ENCODE data around the gene TMEM79.

Gene TMEM79

GRCh38 chr1:156284112-156284511, at the start of gene TMEM79:
Gene TMEM79, plus strand, starts transcription at chr1:156284325. Its CDS starts 902 bp downstream, at chr1:156285227.
- H3K4me3 ChIP-seq = peak within 1 kb of the TSS; percentile 98
- H3K9me3 ChIP-seq = no peaks in the 10 kb centered on the region
- peaks cover 9% of the 10 kb centered on the region for H3K4me1 ChIP-seq
- no peak for DNase-seq (ENCODE audit: low spot score in 2 of 2)
- no peaks in the 10 kb centered on the region for H3K27me3 ChIP-seq (ENCODE audit: low read depth)
- in situ Hi-C loops (cut with MboI; ENCODE audit: low sequenced_read_pairs) = no loop called here
- peaks cover 19% of the 10 kb centered on the region for H3K36me3 ChIP-seq (replicated peaks)

- no peaks in the 10 kb centered on the region for H3K27me3 ChIP-seq (ENCODE audit: low read depth)
- H3K9me3 ChIP-seq = no peaks in the 10 kb centered on the region
- DNase-seq (ENCODE audit: low spot score in 2 of 2) = no peak
- H3K4me3 ChIP-seq = no peak overlapping the region
- peaks cover 58% of the 10 kb centered on the region for H3K36me3 ChIP-seq (replicated peaks)
- in situ Hi-C loops (cut with MboI; ENCODE audit: low sequenced_read_pairs) = no loop called here
- H3K4me1 ChIP-seq = no peaks in the 10 kb centered on the region
Measured at GRCh38 chr1:156236164-156236563, 48.0 kb upstream of the TMEM79 start.

GRCh38 chr1:156238248-156238647, 45.9 kb upstream of the TMEM79 start:
- H3K9me3 ChIP-seq = no peaks in the 10 kb centered on the region
- H3K4me3 ChIP-seq = no peak overlapping the region
- no peak for DNase-seq (ENCODE audit: low spot score in 2 of 2)
- H3K36me3 ChIP-seq (replicated peaks) = peaks cover 57% of the 10 kb centered on the region
- H3K4me1 ChIP-seq = no peaks in the 10 kb centered on the region
- in situ Hi-C loops (cut with MboI; ENCODE audit: low sequenced_read_pairs) = no loop called here
- H3K27me3 ChIP-seq (ENCODE audit: low read depth) = no peaks in the 10 kb centered on the region

- Histone ChIP-seq H3K9me3 (no peaks in the 10 kb centered on the region), H3K4me1 (no peaks in the 10 kb centered on the region), H3K27me3 (ENCODE audit: low read depth) (peaks cover 7% of the 10 kb centered on the region; the same call in 1 of the 2 replicates), H3K36me3 (replicated peaks) (peaks cover 33% of the 10 kb centered on the region), H3K4me3 (no peak overlapping the region)
- peak in 1 of 2 experiments; percentile 0 for DNase-seq (ENCODE audit: low spot score in 2 of 2)
- in situ Hi-C loops (cut with MboI; ENCODE audit: low sequenced_read_pairs) = no loop called here
Measured at GRCh38 chr1:156241311-156241811, 42.8 kb upstream of the TMEM79 start.

GRCh38 chr1:156241926-156242325, 42.2 kb upstream of the TMEM79 start, which contains the start of gene BGLAP:
Gene BGLAP, plus strand, starts transcription at chr1:156242184. Its CDS starts 48 bp downstream, at chr1:156242232.
- Histone ChIP-seq H3K36me3 (replicated peaks) (peaks cover 27% of the 10 kb centered on the region), H3K27me3 (ENCODE audit: low read depth) (peaks cover 7% of the 10 kb centered on the region; the same call in 1 of the 2 replicates), H3K9me3 (no peaks in the 10 kb centered on the region), H3K4me3 (no peak within 1 kb of the TSS), H3K4me1 (no peaks in the 10 kb centered on the region; the same call in 1 of the 2 replicates)
- DNase-seq (ENCODE audit: low spot score in 2 of 2) = no peak
- in situ Hi-C loops (cut with MboI; ENCODE audit: low sequenced_read_pairs) = no loop called here

- in situ Hi-C loops (cut with MboI; ENCODE audit: low sequenced_read_pairs) = no loop called here
- DNase-seq (ENCODE audit: low spot score in 2 of 2) = peak in 1 of 2 experiments; percentile 2
- Histone ChIP-seq H3K4me1 (no peaks in the 10 kb centered on the region; the same call in 1 of the 2 replicates), H3K27me3 (ENCODE audit: low read depth) (peaks cover 7% of the 10 kb centered on the region; the same call in 1 of the 2 replicates), H3K36me3 (replicated peaks) (peaks cover 22% of the 10 kb centered on the region), H3K9me3 (no peaks in the 10 kb centered on the region), H3K4me3 (no peak overlapping the region)
Measured at GRCh38 chr1:156242738-156243137, 41.4 kb upstream of the TMEM79 start.

GRCh38 chr1:156244126-156244525, 40.0 kb upstream of the TMEM79 start:
- Histone ChIP-seq H3K36me3 (replicated peaks) (peaks cover 12% of the 10 kb centered on the region), H3K4me3 (no peak overlapping the region), H3K4me1 (no peaks in the 10 kb centered on the region; the same call in 1 of the 2 replicates), H3K27me3 (ENCODE audit: low read depth) (peaks cover 7% of the 10 kb centered on the region; the same call in 1 of the 2 replicates), H3K9me3 (no peaks in the 10 kb centered on the region)
- in situ Hi-C loops (cut with MboI; ENCODE audit: low sequenced_read_pairs) = no loop called here
- DNase-seq (ENCODE audit: low spot score in 2 of 2) = no peak

GRCh38 chr1:156244712-156245111, 39.4 kb upstream of the TMEM79 start:
- Histone ChIP-seq H3K27me3 (ENCODE audit: low read depth) (peaks cover 7% of the 10 kb centered on the region; the same call in 1 of the 2 replicates), H3K9me3 (no peaks in the 10 kb centered on the region), H3K4me1 (no peaks in the 10 kb centered on the region; the same call in 1 of the 2 replicates), H3K36me3 (replicated peaks) (peaks cover 10% of the 10 kb centered on the region), H3K4me3 (no peak overlapping the region)
- DNase-seq (ENCODE audit: low spot score in 2 of 2) = no peak
- in situ Hi-C loops (cut with MboI; ENCODE audit: low sequenced_read_pairs) = no loop called here

GRCh38 chr1:156245451-156246232, 38.5 kb upstream of the TMEM79 start:
- no peaks in the 10 kb centered on the region for H3K9me3 ChIP-seq
- H3K27me3 ChIP-seq (ENCODE audit: low read depth) = peaks cover 7% of the 10 kb centered on the region; the same call in 1 of the 2 replicates
- H3K4me3 ChIP-seq = no peak overlapping the region
- peaks cover 12% of the 10 kb centered on the region for H3K36me3 ChIP-seq (replicated peaks)
- DNase-seq (ENCODE audit: low spot score in 2 of 2) = no peak
- H3K4me1 ChIP-seq = no peaks in the 10 kb centered on the region; the same call in 1 of the 2 replicates
- in situ Hi-C loops (cut with MboI; ENCODE audit: low sequenced_read_pairs) = no loop called here

- DNase-seq (ENCODE audit: low spot score in 2 of 2) = peak in 1 of 2 experiments; percentile 31
- Histone ChIP-seq H3K4me3 (no peak overlapping the region), H3K9me3 (no peaks in the 10 kb centered on the region), H3K27me3 (ENCODE audit: low read depth) (peaks cover 7% of the 10 kb centered on the region; the same call in 1 of the 2 replicates), H3K4me1 (no peaks in the 10 kb centered on the region; the same call in 1 of the 2 replicates), H3K36me3 (replicated peaks) (peaks cover 18% of the 10 kb centered on the region)
- in situ Hi-C loops (cut with MboI; ENCODE audit: low sequenced_read_pairs) = no loop called here
Measured at GRCh38 chr1:156246241-156246780, 37.8 kb upstream of the TMEM79 start.

GRCh38 chr1:156246781-156247459, 37.2 kb upstream of the TMEM79 start:
- H3K36me3 ChIP-seq (replicated peaks) = peaks cover 24% of the 10 kb centered on the region
- H3K9me3 ChIP-seq = no peaks in the 10 kb centered on the region
- peaks cover 7% of the 10 kb centered on the region; the same call in 1 of the 2 replicates for H3K27me3 ChIP-seq (ENCODE audit: low read depth)
- no peak overlapping the region for H3K4me3 ChIP-seq
- H3K4me1 ChIP-seq = no peaks in the 10 kb centered on the region; the same call in 1 of the 2 replicates
- peak in 1 of 2 experiments; percentile 39 for DNase-seq (ENCODE audit: low spot score in 2 of 2)
- in situ Hi-C loops (cut with MboI; ENCODE audit: low sequenced_read_pairs) = no loop called here

- Histone ChIP-seq H3K36me3 (replicated peaks) (peaks cover 32% of the 10 kb centered on the region), H3K4me3 (no peak within 1 kb of the TSS), H3K27me3 (ENCODE audit: low read depth) (peaks cover 7% of the 10 kb centered on the region; the same call in 1 of the 2 replicates), H3K9me3 (no peaks in the 10 kb centered on the region), H3K4me1 (no peaks in the 10 kb centered on the region; the same call in 1 of the 2 replicates)
- DNase-seq (ENCODE audit: low spot score in 2 of 2) = no peak
- in situ Hi-C loops (cut with MboI; ENCODE audit: low sequenced_read_pairs) = no loop called here
Measured at GRCh38 chr1:156247460-156248322, 36.4 kb upstream of the TMEM79 start, which contains the start of gene PAQR6. Gene PAQR6, minus strand, starts transcription at chr1:156248056. Its CDS starts 1,325 bp downstream, at chr1:156246731.

All from HAP-1 (cell line).